ENCODE results near the gene RAP1A.

- TF ChIP-seq GATA2 (IDR thresholded peaks at IDR 0.05; ENCODE audit: low read depth, low read length), result no peak
- TF ChIP-seq GATA3 (IDR thresholded peaks at IDR 0.05; ENCODE audit: low read depth, low read length), result no peak
Observed at GRCh38 chr1:111586112-111586511, 33.5 kb upstream of the RAP1A start.
